Neural cell (in vitro differentiated cells): Measurements from ENCODE around the gene ZDHHC16.

Experiments
- CTCF ChIP-seq: fragments of 450-650 bp; IDR thresholded peaks from 2 replicates; pipeline ENCODE4 v1.5.1; 2014; ENCODE audit warnings: antibody characterized with exemption, mild to moderate bottlenecking, moderate library complexity; ENCODE audit not compliant: poor library complexity, severe bottlenecking
- EP300 ChIP-seq: fragments of 450-650 bp; conservative IDR thresholded peaks from 2 replicates; pipeline ENCODE4 v1.6.1; 2014; ENCODE audit warnings: antibody characterized with exemption, mild to moderate bottlenecking, moderate library complexity; ENCODE audit not compliant: poor library complexity, severe bottlenecking
- EZH2 ChIP-seq: fragments of 200-600, 300-800 bp; shearing (Covaris generic), sonication (generic); IDR thresholded peaks from 2 replicates; pipeline ENCODE4 v1.6.1; 2014; ENCODE audit warnings: antibody characterized with exemption, low read length, borderline replicate concordance, mild to moderate bottlenecking; ENCODE audit not compliant: insufficient read depth, poor library complexity, severe bottlenecking
- MXI1 ChIP-seq: fragments of 450-650 bp; conservative IDR thresholded peaks from 2 replicates; pipeline ENCODE4 v1.6.1; 2014; ENCODE audit warnings: antibody characterized with exemption, mild to moderate bottlenecking; ENCODE audit not compliant: poor library complexity, severe bottlenecking
- POLR2AphosphoS5 ChIP-seq: IDR thresholded peaks from 2 replicates; pipeline ENCODE4 v1.6.1; 2012
- RAD21 ChIP-seq: fragments of 450-650 bp; conservative IDR thresholded peaks from 2 replicates; pipeline ENCODE4 v1.6.1; 2014; ENCODE audit warnings: antibody characterized with exemption, mild to moderate bottlenecking, moderate library complexity
- REST ChIP-seq: IDR thresholded peaks from 2 replicates; pipeline ENCODE4 v1.6.1; 2012; ENCODE audit warnings: borderline replicate concordance
- SMC3 ChIP-seq: fragments of 450-650 bp; conservative IDR thresholded peaks from 2 replicates; pipeline ENCODE4 v1.6.1; 2014; ENCODE audit warnings: antibody characterized with exemption, mild to moderate bottlenecking, moderate library complexity; ENCODE audit not compliant: poor library complexity
- TAF1 ChIP-seq: IDR thresholded peaks from 2 replicates; pipeline ENCODE4 v1.6.1; 2012; ENCODE audit warnings: low read depth

GRCh38 chr10:97479939-97480338, 34.0 kb downstream of the ZDHHC16 start:
- TF ChIP-seq CTCF (no peak), EZH2 (no peak), EP300 (no peak), TAF1 (no peak), POLR2AphosphoS5 (no peak), SMC3 (no peak), RAD21 (no peak), MXI1 (no peak), REST (no peak)
